ENCODE data around the gene CCDC154. TPM values are rescaled to one million over a fixed set of nuclear protein-coding genes. Genes with fewer than 3 reads are reported as not detected.

CCDC154 gene
- total and polyA plus RNA-seq, 9 of the 15 experiments (the other 6 are each of a cell fraction or from before 2014, with no cell fraction given), result 0.15 to 1.4 (median 0.20) TPM; not detected in 5

GRCh38 chr16:1470481-1471251 is 26.3 kb upstream of the CCDC154 start (continued):
- no peak for TF ChIP-seq SNIP1 (IDR thresholded peaks at IDR 0.05; ENCODE audit: low read depth)
- TF ChIP-seq ZKSCAN3 (CRISPR knock-in tag; IDR thresholded peaks at IDR 0.05), result no peak
- peak; percentile 51; the same call in 1 of the 2 replicates for TF ChIP-seq JUND (IDR thresholded peaks at IDR 0.05; ENCODE audit: borderline replicate concordance, low read depth, low read length)
- TF ChIP-seq JUND (tag; IDR thresholded peaks at IDR 0.05; ENCODE audit: borderline replicate concordance, low read depth, low read length), result no peak
- TF ChIP-seq, protein P1, sequence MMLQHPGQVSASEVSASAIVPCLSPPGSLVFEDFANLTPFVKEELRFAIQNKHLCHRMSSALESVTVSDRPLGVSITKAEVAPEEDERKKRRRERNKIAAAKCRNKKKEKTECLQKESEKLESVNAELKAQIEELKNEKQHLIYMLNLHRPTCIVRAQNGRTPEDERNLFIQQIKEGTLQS (IDR thresholded peaks at IDR 0.05), result peak; percentile 57
- TF ChIP-seq, protein P1 (CRISPR knock-in tag; conservative IDR thresholded peaks at IDR 0.05), result no peak
- no peak for TF ChIP-seq SNRNP70 (optimal IDR thresholded peaks at IDR 0.05; ENCODE audit: low read depth, low read length)
- 0 out of 2 replicates have a peak, but pooled peaks have one; percentile 16 for TF ChIP-seq ZBTB7A (IDR thresholded peaks at IDR 0.05; ENCODE audit: borderline replicate concordance, control insufficient read depth, low read depth, low read length)
- no peak for TF ChIP-seq ZSCAN32 (CRISPR knock-in tag; IDR thresholded peaks at IDR 0.05)

DNA sequence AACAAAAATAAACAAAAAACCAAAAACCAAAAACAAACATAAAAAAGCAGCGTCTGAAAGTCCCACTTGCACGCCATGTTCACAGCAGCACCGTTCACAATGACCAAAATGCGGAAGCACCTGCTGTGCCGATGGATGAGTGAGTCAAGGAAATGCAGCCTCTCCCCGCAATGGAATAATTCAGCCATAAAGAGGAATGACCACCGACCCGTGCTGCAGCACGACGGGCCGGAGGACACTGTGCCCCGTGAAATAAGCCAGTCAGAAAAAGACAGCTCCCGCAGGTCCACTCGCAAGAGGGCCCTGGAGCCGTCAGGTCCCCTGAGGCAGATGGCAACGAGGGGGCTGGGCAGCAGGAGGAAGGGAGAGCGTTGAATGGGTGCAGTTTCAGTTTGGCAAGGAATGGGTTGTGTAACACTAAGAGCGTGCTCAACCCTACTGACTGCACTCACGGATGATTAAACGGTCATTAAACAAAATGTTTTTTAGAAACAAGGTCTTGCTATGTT is 25.4 kb upstream of the CCDC154 start:
- Histone ChIP-seq H2AFZ (ENCODE audit: low read depth, low read length) (no peak overlapping the region), H3K27me3 (ENCODE audit: control insufficient read depth in 2 of 2, insufficient read depth in 2 of 2, low read length in 2 of 2) (no peaks in the 10 kb centered on the region), H3K9me1 (ENCODE audit: control insufficient read depth, insufficient read depth, low read length) (peaks cover 6% of the 10 kb centered on the region), H3K27ac (ENCODE audit: extremely low read depth, low read depth, low read length) (no peak overlapping the region), H3K4me1 (replicated peaks in 1 of 2; ENCODE audit: control insufficient read depth in 2 of 2, insufficient read depth in 2 of 2, low read length in 2 of 2) (peaks cover 32 to 69% of the 10 kb centered on the region in 2 experiments; a peak in 4 of 5 replicates), H3K9ac (ENCODE audit: insufficient read depth in 1 of 2, low read depth in 2 of 2, low read length in 2 of 2) (peak overlapping the region in 1 of 2 experiments; percentile 6; a peak in 1 of 4 replicates), H4K20me1 (replicated peaks; ENCODE audit: control insufficient read depth, insufficient read depth, low read length) (peaks cover 10% of the 10 kb centered on the region), H3K9me3 (replicated peaks; ENCODE audit: control insufficient read depth, insufficient read depth, low read depth, low read length) (no peaks in the 10 kb centered on the region), H3K4me3 (no peak overlapping the region), H3K79me2 (ENCODE audit: control insufficient read depth, insufficient read depth, low read length) (peaks cover 78% of the 10 kb centered on the region), H3K4me2 (ENCODE audit: insufficient read depth, low read length) (no peak overlapping the region), H3K36me3 (ENCODE audit: control insufficient read depth, insufficient read depth, low read length) (peaks cover 10% of the 10 kb centered on the region; the same call in 1 of the 3 replicates)
- ChIA-PET POLR2A (interaction anchor here (0.7 kb wide), 1 partner anchor 23 kb away, joined by 3 read pairs; no protein-coding TSS in a partner anchor), CTCF (ENCODE audit: low intra/inter-chr PET ratio) (no interaction called here)
- WGBS (ENCODE audit: insufficient coverage, low coverage, missing lambda C conversion rate), result 81% methylated on average over 20 of the region's 20 CpGs
- intact Hi-C loops (cut with micrococcal nuclease), result no loop called here
- ATAC-seq (no peak), FAIRE-seq (no peak), DNase-seq (ENCODE audit: extremely low read depth in 1 of 4, low spot score in 3 of 4) (no peak)
- in situ Hi-C loops (cut with MboI), result no loop called here
- BruUV-seq (replicated peaks), result no TSS peak
- TF ChIP-seq, protein P2, sequence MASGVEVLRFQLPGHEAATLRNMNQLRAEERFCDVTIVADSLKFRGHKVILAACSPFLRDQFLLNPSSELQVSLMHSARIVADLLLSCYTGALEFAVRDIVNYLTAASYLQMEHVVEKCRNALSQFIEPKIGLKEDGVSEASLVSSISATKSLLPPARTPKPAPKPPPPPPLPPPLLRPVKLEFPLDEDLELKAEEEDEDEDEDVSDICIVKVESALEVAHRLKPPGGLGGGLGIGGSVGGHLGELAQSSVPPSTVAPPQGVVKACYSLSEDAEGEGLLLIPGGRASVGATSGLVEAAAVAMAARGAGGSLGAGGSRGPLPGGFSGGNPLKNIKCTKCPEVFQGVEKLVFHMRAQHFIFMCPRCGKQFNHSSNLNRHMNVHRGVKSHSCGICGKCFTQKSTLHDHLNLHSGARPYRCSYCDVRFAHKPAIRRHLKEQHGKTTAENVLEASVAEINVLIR (CRISPR knock-in tag; IDR thresholded peaks at IDR 0.05), result no peak
- TF ChIP-seq EP400 (IDR thresholded peaks at IDR 0.05) (no peak), COPS2 (conservative IDR thresholded peaks at IDR 0.05) (no peak), CEBPZ (IDR thresholded peaks at IDR 0.05; ENCODE audit: borderline replicate concordance, low read depth, low read length) (no peak), LEF1 (IDR thresholded peaks at IDR 0.05) (no peak), FIP1L1 (IDR thresholded peaks at IDR 0.05; ENCODE audit: low read depth, low read length, poor library complexity, severe bottlenecking) (no peak)
